AG09309 (cell line): Measurements from ENCODE around the gene PLAAT5.

Experiments
- DNase-seq: peaks from one replicate; pipeline ENCODE4 v3.0.0-alpha.2; 2010; ENCODE audit warnings: low read depth
- H3K4me3 ChIP-seq: 2 replicates; pipeline ENCODE4 v1.5.1; 2011; ENCODE audit warnings: mild to moderate bottlenecking, low read depth, low read length, moderate library complexity; ENCODE audit not compliant: control insufficient read depth
- TF ChIP-seq, protein P1 (sequence below): IDR thresholded peaks from 2 replicates; pipeline ENCODE4 v1.5.1; 2011; ENCODE audit warnings: mild to moderate bottlenecking, low read depth, low read length, inconsistent platforms; ENCODE audit not compliant: insufficient read depth, control insufficient read depth; ENCODE audit errors: missing control alignments

Gene PLAAT5

DNA sequence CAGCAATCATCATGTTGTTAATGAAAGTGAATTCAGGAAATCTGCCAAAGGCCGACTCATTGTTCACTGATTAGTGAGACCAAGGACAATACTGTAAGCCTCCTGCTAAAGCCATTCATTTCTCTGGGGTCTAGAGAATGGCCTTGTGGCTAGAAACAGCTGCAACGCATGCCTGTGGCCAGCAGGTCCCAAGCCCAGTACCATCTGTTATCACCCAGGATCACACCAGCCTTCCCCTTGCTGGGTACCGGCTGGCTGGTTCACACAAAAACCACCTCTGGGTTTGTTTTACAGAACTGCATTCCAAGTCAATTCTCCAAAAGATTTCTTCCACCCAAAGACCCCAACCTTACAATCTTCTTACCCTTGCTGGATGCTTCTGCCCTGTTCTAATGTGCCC lies 1.1 kb downstream of the PLAAT5 start:
- TF ChIP-seq, protein P1, sequence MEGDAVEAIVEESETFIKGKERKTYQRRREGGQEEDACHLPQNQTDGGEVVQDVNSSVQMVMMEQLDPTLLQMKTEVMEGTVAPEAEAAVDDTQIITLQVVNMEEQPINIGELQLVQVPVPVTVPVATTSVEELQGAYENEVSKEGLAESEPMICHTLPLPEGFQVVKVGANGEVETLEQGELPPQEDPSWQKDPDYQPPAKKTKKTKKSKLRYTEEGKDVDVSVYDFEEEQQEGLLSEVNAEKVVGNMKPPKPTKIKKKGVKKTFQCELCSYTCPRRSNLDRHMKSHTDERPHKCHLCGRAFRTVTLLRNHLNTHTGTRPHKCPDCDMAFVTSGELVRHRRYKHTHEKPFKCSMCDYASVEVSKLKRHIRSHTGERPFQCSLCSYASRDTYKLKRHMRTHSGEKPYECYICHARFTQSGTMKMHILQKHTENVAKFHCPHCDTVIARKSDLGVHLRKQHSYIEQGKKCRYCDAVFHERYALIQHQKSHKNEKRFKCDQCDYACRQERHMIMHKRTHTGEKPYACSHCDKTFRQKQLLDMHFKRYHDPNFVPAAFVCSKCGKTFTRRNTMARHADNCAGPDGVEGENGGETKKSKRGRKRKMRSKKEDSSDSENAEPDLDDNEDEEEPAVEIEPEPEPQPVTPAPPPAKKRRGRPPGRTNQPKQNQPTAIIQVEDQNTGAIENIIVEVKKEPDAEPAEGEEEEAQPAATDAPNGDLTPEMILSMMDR, result no peak
- H3K4me3 ChIP-seq, result no peak overlapping the region
- no peak for DNase-seq

DNA sequence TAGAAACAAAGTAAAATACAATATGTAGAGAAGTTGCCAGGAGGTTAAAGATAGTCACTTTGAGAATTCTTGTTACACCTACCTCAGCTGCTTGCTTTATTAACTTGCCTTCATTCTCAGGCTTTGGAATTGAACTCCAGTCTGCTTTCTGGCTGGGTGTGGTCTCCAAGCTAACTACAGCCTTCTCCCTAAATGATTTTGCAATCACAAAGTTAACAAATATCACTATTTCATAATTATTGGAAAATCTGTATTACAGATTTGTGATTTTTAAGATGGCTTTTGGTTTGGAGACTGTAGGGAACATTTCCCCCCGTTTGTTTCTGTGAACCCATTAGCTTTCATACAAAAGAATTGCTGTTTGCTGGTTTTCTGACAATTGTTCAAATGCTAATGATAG lies 2.2 kb downstream of the PLAAT5 start:
- no peak for DNase-seq
- TF ChIP-seq, protein P1, result no peak
- no peak overlapping the region for H3K4me3 ChIP-seq

DNA sequence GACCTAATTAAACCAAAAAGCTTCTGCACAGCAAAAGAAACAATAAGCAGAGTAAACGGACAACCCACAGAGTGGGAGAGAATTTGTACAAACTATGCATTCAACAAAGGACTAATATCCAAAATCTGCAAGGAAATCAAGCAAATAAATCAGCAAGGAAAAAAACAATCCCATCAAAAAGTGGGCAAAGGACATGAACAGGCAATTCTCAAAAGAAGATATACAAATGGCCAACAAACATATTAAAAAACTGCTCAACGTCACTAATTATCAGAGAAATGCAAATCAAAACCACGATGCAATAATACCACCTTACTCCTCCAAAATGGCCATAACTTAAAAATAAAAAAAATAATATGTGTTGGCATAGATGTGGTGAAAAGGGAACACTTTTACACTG lies 5.2 kb downstream of the PLAAT5 start:
- H3K4me3 ChIP-seq, result no peak overlapping the region
- no peak for DNase-seq
- TF ChIP-seq, protein P1, result no peak

GRCh38 chr11:63480039-63480438 lies 10.9 kb downstream of the PLAAT5 start:
- no peak for DNase-seq
- H3K4me3 ChIP-seq, result no peak overlapping the region
- TF ChIP-seq, protein P1, result no peak

- TF ChIP-seq, protein P1, result peak; percentile 93
- no peak overlapping the region for H3K4me3 ChIP-seq
- peak; percentile 43 for DNase-seq
These were observed 12.1 kb downstream of the PLAAT5 start for GRCh38 chr11:63478896-63479295.

GRCh38 chr11:63476618-63477017 lies 14.3 kb downstream of the PLAAT5 start:
- H3K4me3 ChIP-seq, result no peak overlapping the region
- no peak for DNase-seq
- TF ChIP-seq, protein P1, result no peak

GRCh38 chr11:63472372-63472771 lies 18.6 kb downstream of the PLAAT5 start:
- DNase-seq, result no peak
- no peak overlapping the region for H3K4me3 ChIP-seq
- TF ChIP-seq, protein P1, result no peak
